HG02623 (cell line): ENCODE results near the gene MIP.
"Not testable (repeated sequence)": the region's sequence is repeated elsewhere in the genome, so short reads cannot be mapped to it uniquely, and the experiment has no call there.

Experiments
- ATAC-seq: cut with Tn5 transposase; IDR thresholded peaks from one replicate; pipeline ENCODE4 v1.9.1; 2021; ENCODE audit warnings: moderate library complexity; ENCODE audit not compliant: unreplicated experiment

Gene MIP

DNA sequence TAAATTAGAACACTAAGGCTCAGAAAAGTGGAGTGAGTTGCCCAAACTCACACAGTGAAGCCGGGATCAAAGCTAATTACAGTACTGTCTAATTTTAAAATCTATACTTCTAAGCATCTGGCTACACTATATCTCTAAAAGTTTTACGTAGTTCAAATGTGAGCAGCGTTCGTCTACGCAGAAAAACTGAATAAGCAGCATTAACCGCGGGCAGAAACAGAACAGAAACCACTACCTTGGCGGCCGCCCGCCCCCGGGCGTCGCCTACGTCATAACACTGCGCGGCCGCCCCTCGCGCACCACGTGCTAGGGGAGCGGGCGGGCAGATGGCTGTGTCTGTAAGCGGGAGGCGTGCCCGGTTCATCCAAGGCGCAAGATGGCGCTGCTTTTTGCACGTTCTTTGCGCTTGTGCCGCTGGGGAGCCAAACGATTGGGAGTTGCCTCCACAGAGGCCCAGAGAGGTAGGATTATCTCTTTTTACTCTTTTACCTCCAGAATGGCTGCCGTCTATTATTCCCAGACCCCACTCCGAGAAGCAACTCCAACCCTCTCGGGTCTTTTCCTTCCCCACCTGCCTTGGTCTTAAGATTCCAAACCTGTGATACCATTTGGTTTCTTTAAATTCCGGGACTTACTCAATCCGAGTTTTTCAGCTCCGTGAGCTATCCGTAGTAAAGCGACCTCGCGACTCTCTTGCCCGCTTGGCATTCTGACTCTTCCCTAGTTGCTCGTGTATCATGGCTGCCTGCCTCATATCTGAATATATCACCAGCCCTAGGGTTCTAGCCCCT, 14.0 kb upstream of the MIP start, which contains the start of gene SPRYD4:
Gene SPRYD4 (plus strand): TSS at position 363 of the 791 bp plus-strand sequence. CDS start 14 bp downstream, at position 377.
- peak; percentile 84 for ATAC-seq

DNA sequence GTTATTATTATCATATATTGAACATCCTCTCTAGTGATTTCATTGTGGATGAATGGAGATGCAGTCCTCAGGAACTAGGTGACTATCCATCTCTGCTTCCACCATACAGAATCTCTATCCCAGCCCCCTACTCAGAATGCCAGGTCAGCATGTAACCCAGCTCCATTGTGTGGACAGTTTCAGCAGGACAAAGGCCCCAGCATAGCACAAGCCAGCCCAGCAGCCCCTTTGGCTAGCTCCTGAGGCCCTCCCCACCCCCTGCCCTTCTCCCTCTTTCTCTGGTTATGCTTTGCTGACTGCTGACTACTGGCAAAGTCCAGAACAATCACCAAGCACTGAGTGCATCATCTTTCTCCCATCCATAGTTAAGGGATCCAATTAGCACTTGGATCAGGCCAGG, 8.1 kb upstream of the MIP start:
- no peak for ATAC-seq

DNA sequence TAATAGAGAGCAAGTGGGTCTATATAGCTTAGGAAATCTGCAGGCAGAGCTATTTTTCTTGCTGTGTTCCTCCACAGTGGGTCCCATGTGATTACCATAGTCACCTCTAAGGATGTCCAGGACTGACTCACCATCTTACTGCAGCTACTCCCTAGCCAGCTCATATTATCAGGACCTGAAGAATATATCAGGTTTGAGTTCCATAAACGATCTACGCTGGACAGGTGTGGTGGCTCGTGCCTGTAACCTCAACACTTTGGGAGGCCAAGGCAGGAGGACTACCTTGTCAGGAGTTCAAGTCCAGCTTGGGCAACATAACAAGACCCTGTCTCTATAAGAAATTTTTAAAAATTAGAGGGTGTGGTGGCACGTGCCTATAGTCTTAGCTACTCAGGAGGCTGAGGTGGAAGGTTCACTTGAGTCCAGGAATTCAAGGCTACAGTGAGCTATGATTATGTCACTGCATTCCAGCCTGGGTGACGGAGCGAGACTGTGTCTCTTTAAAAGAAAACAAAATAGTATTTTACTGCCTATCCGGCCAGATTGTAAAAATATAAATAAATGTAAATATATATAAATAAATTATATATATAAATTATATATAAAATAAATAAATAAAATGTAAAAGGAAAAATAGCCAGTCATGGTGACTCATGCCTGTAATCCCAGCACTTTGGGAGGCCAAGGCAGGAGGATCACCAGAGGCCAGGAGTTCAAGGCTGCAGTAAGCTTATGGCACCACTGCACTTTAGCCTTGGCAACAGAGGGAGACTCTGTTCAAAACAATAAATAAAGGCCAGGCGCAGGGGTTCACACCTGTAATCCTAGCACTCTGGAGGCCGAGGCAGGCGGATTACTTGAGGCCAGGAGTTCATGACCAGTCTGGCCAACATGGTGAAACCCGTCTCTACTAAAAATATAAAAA, 7.0 kb upstream of the MIP start:
- ATAC-seq, result no peak

DNA sequence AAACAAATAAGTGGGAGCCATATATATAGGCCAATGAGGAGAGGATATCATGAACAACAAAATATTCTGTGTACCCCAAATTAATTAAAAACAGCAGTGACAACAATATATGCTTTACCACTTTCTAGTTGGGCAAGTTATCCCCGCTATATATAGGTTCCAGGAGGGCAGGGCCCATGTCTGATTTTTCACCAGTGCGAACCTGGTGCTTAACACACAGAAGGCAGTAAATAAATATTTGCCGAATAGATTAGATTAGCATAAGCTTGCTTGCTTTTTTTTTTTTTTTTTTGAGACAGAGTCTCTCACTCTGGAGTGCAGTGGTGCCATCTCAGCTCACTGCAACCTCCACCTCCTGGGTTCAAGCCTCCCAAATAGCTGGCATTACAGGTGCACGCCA, 3.4 kb upstream of the MIP start:
- ATAC-seq, result no peak

DNA sequence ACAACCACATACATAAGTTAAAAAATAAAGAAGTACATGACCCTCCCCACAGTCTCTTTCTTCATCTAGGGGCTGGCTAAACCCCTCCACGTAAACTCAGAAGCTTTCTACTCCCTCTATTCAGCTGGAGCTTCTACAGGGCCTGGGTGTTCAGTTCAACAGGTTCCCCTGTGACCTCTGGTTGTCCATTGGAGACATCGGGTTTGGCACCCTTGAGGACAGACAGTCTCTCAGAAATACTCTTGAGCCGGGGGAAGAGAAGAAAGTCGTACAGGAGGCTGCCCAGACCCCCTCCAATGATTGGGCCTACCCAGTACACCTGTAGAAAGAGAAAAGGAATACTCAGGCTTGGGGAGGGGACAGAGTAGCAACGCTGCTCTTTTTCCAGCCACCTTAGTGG, 3.3 kb downstream of the MIP start:
- no peak for ATAC-seq

DNA sequence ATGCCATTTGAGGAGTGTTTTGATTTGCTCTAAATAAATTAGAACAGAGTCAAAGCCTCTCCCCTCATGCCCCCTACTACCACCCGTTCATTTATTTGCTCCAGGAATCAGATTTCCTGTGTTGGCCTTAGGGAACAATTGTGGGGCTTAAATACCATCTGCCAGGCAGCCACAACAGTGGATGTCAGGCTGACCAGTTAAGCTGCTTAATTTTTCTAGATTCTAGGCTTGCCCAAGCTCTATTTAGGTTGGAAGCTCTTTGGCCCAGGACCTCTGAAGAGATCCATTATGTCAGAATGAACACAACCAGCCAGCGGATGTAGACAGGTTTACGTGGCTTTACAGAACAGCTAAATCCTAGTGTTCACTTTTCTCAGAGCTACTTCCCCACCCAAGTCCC, 4.2 kb downstream of the MIP start:
- ATAC-seq, result no peak

DNA sequence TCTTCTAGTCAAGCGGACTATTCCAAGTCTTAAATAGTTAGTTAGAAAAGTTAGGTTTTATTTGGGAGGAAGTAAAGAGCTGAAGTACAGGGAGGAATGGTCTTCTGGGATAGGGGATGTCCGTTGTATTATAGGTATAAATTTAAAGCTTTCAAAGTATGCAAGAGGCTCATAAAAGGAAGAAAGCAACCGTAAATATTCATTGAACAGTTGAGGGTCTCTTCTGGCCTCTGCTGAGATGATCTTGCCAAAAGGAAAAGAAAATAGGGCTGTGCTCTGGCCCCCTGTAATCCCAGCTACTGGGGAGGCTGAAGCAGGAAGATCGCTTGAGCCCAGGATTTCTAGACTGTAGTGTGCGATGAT, 4.9 kb downstream of the MIP start:
- no peak for ATAC-seq

DNA sequence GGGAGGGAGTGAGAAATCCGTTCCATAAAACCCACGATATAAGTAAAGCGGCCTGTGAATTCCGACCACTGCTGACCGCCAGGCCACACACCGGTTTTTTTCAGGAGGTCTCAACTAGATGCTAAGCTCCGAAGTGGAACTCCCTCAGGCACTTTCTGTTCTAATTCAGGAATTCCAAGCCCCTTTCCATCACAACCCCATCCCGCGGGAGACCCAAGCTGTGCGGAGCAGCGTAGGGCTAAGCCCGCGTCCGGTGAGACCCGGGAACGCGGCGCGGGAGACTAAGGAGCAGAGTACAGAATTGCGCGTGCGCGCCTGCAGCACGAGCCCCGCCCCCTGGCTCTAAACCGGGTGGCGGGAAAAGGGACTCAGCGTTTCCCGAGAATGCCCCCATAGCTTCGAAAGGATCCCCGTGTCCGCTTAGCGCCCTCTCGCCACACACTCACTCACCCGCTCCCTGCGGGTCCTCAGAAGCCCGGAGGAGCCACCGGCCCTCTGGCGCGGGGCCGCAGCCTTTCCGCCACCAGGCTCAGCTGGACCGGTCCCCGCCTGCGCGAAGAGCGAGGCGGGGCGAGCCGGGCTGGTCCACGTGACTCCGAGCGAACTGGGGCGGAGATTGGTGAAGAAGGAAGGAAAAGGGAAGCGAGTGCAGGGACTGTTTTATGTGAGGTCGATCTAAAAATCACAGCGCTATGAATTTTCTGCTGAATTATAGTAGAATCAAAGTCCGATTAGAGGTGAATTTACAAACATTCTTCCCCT, 5.4 kb downstream of the MIP start, which contains the start of gene TIMELESS:
Gene TIMELESS (minus strand): TSS at position 567 of the 762 bp plus-strand sequence. CDS start 15,256 bp downstream, outside the sequence.
- peak; percentile 92 for ATAC-seq

DNA sequence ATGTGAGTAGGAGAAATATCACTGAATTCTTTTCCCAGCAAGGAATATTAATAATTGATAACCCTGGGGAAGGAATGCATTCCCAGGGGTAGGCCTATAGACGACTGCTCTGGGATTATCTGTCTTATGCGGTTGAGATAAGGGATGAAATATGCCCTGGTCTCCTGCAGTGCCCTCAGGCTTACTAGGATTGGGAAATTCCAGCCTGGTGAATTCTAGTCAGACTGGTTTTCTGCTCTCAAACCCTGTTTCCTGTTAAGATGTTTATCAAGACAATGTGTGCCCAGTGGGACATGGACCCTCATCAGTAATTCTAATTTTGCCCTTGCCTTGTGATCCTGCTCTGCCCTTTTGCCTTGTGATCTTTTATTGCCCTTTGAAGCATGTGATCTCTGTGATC, 11.2 kb downstream of the MIP start:
- ATAC-seq, result not testable (repeated sequence)

DNA sequence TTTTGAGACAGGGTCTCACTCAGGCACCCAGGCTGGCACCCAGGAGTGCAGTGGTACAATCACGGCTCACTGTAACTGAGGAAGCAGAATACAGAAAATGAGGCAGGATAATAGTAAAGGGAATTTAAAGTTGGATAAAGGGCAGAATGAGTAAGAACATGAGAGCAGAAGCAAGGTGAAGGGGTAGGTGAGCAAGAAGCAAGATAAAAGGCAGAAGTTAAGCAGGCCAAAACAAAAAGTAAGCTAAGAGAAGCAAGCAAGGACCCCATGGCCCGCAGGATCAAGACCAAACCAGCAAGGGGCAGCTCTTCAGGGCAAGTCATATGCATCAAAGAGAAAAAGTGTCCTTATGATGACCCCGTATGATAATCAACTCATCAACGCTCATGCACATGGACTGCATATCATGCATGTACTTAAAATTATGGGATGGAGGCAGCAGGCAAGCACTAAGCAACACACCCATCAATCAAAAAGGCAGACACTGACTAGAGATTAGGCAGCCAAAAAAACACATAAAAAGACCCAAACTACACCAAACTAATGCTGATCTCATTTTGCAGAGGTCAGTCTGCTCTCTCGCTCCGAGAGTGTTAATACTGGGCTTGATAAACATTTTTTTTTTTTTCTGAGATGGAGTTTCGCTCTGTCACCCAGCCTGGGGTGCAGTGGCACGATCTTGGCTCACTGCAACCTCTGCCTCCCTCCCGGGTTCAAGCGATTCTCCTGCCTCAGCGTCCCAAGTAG, 16.9 kb downstream of the MIP start:
- ATAC-seq, result no peak

DNA sequence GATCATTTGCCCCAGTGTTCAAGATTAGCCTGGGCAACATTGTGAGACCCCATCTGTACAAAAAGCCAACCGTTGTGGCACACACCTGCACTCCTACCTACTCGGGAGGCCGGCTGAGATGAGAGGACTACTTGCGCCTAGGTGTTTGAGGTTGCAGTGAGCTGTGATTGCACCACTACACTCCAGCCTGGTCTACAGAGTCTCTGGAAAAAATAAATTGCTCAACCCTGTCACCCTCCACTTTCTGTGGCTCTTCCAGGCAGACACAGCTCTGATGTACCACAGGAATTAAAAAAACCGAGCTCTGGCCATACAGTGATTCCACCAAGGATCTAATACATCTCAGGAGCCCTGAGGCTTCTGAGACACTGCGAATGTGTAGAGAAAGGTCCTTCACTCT, 19.6 kb downstream of the MIP start:
- ATAC-seq, result no peak

DNA sequence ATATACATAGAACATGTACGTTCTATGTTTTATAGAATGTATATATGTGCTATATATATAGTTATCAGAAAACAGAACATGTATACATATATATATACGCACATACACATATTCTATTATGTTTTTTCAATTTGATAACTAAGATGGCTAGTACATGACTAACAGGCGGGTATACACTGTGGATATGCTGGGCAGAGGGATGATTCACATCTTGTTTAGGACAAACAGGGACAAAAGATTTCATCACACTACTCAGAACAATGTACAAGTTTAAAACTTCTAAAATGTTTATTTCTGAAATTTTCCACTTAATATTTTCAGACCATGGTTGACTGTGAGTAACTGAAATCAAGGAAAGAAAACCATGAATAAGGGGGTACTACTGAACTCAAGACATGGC, 22.6 kb downstream of the MIP start:
- no peak for ATAC-seq

DNA sequence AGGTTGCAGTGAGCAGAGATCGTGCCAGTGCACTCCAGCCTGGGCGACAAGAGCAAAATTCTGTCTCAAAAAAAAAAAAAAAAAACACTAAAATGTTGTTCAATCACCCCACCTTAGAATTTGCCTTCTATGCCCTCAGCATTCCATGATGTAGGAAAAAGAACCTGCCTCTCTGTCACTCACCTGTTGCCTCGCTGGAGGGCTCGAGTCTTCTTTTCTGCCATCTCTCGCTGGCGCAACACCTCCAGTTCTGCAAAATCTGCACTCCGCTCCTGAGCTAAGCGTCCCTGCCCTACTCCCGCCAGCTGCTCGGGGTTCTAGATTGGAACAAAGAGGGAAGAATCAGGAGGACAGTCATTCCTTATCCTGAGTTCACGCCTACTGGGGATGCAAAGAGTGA, 23.2 kb downstream of the MIP start:
- ATAC-seq, result no peak

DNA sequence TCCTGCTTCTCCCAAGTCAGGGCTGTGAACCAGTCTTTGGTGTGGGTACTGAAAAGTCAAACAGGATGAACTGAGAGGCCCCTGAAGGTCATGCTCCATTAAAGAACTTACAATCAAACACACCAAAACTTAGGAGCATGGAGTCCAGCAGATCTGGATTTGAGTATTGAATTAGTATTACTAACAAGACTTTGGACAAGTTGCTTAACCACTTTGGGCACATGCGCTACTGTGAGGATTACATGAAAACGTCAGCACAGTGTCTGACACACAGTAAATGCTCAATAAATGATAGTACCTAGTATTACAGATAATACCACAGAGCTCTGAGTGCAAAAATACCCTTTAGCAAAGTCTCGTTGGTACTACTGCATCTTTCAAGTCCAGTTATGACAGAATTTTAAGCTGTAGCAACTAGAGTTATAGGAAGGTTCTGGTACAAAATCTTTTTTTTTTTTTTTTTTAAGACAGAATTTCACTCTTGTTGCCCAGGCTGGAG, 28.5 kb downstream of the MIP start:
- ATAC-seq, result no peak

DNA sequence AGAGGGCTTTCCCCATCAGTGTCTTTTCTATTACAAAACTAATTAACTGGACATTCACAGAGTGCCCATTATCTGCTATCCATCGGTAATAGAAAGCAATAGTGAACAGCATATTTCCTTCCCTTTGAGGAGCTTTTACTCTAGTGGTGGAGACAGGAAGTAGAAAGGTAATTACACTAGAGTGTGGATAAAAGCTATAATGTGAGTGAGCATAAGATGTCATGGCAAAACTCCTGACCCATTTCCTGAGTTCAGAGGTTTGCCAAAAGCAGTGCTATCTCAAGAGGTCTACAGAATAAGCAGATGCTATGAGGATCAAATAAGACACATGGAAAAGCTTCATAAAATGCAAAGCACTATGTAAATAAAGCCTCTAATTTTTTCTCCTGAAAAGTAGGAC, 29.3 kb downstream of the MIP start:
- no peak for ATAC-seq

DNA sequence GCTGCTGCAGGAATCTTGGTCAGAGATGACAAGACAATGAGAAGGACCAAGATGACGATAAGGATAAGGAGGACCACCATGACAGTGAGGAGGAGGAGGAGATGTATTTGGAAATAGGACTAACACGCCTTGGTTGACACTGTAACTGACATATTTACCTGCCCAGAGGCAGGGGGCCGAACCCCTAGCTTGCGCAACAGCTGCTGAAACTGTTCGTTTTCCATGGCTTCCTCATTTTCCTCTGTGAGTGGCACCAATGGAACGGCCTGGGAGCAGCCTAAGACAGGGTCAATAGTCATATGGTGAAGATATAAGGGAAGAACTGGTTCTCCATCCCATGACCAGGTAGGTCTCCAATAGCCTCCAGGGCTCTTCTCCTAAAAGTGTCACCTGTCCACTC, 34.0 kb downstream of the MIP start:
- no peak for ATAC-seq

DNA sequence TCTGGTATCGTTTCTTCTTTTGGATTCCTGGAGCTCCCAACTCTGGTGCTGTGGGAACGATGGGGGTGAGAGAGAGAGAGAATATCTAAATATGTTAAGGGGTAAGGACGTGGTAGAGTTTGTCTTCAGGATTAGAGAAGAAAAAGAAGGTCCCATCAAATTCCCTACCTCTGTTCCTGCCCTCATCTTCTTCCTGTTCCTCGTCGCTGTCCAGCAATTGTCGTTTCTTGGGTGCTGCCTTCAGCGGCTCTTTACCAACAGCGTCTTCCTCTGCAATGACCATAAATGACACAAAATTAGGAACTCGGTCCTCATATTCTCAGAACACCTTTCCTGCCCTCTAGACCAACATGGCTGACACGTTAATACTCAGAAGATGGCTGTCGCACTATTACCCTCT, 36.7 kb downstream of the MIP start:
- no peak for ATAC-seq

DNA sequence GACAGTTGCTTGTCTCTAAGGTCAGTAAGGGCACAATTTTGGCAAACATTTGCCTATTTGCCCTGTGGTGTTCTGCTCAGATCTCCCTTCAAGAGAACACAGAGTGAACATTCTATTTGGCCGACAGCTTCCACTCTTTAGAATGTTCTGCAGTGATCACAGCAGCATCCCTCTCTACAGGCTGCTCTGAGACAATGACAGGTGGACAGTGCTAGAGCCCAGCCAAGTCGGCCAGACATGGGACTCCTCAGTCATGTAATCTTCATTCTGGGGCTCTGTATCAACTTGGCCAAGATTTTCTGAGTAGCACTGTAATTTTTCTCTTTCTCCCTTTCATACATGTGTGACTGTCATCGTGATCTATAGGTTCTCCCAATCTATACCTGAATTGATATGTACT, 40.1 kb downstream of the MIP start:
- ATAC-seq, result no peak

DNA sequence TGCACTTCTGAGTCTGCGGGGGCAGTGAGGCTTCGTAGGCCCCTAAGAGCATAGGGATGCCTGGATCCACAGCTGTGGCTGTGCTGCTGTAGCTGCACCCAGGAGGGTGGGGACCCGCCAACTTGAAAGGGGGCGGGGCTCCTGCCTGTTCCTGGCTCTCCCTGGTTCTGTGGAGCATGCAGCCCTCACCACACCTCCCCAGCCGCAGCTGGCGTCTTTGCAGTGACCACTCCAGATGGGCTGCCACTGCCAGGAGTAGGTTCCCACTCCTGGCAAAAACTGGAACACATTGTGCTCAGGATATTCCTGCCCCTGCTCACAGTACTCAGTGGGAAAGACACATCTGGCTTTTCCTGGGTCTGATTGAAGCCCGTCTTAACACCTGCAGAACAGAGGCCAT, 41.1 kb downstream of the MIP start:
- no peak for ATAC-seq
